ENCODE results near the gene GALNT5. TPM values are rescaled to one million over a fixed set of nuclear protein-coding genes. Genes with fewer than 3 reads are reported as not detected.

The GALNT5 gene
- total RNA-seq, 4 donors from 2014 or later = 6.7 to 11.2 (median 8.6) TPM

DNA sequence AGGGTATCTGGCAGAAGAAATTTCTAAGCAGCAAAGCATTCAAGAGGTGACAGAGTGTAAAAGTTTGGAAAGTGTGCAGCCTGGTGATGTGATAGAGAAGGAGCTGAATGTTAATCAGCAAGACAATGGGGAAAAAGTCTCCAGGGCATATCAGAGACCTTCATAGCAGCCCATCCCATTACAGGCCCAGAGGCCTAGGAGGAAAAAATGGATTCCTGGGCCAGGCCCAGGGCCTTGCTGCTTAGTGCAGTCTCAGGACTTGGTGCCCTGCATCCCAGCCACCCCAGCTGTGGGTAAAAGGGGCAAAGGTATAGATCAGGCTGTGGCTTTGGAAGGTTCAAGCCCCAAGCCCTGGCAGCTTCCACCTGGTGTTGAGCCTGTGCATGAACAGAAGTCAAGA is 104.0 kb downstream of the GALNT5 start:
- peaks cover 0 to 13% (median 0%) of the 10 kb centered on the region in 3 donors for H3K9me3 ChIP-seq
- H3K27ac ChIP-seq = no peak overlapping the region
- no peak for TF ChIP-seq CTCF (IDR thresholded peaks at IDR 0.05)
- no peak for TF ChIP-seq POLR2A (IDR thresholded peaks at IDR 0.05)
- H3K4me3 ChIP-seq = no peak overlapping the region
- no peak for DNase-seq
- no peaks in the 10 kb centered on the region for H3K27me3 ChIP-seq
- intact Hi-C loops (cut with DNase I) = loop anchor here (10.0 kb wide), 1 partner anchor 1997 kb away; no protein-coding TSS in a partner anchor
- H3K36me3 ChIP-seq = no peaks in the 10 kb centered on the region
- no peaks in the 10 kb centered on the region for H3K4me1 ChIP-seq

DNA sequence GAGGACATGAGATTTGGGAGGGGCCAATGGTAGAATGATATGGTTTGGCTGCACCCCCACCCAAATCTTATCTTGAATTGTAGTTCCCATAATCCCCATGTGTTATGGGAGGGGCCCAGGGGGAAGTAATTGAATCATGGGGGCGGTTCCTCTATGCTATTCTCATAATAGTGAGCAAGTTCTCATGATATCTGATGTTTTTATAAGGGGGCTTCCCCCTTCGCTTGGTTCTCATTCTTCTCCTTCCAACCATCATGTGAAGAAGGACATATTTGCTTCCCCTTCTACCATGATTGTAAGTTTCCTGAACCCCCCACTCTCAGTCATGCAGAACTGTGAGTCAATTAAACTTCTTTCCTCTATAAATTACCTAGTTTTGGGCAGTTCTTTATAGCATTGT is 105.1 kb downstream of the GALNT5 start:
- intact Hi-C loops (cut with DNase I) = loop anchor here (10.0 kb wide), 1 partner anchor 1998 kb away; no protein-coding TSS in a partner anchor

DNA sequence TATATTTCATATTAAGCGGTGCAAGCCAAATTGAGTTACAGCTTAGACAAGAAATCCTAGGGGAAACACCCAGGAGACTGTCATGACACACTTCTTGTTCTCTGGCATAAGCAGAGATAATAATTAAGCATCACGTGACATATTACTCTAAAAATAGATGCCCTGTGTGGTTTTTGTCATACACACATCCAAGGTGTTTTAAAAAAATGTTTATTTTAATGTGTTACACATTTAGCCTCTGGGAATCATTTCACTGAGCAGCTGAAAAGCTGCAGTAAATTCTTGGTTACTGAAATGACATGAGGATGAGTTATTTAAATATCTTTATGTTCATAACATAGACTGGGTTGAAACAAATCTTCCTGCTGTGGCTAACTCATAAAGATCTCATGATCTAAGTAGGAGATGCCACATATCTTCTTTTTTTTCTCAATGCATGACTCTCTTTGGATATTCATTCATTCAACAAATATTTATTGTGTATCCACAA is 106.2 kb downstream of the GALNT5 start:
- H3K27ac ChIP-seq = no peak overlapping the region
- DNase-seq = no peak
- intact Hi-C loops (cut with DNase I) = loop anchor here (10.0 kb wide), 1 partner anchor 1999 kb away; no protein-coding TSS in a partner anchor
- 26 to 39% methylated on average over 2 of the region's 2 CpGs for WGBS, 2 donors
- no peaks in the 10 kb centered on the region for H3K4me1 ChIP-seq
- TF ChIP-seq CTCF (IDR thresholded peaks at IDR 0.05) (no peak), POLR2A (IDR thresholded peaks at IDR 0.05) (no peak)
- H3K4me3 ChIP-seq = no peak overlapping the region
- peaks cover 0 to 13% (median 0%) of the 10 kb centered on the region in 3 donors for H3K9me3 ChIP-seq
- no peaks in the 10 kb centered on the region for H3K36me3 ChIP-seq
- no peaks in the 10 kb centered on the region for H3K27me3 ChIP-seq

More for the DNA sequence above, 105.1 kb downstream of the GALNT5 start:
- DNase-seq = no peak
- Histone ChIP-seq H3K36me3 (no peaks in the 10 kb centered on the region), H3K27ac (no peak overlapping the region), H3K9me3 (peaks cover 0 to 13% (median 0%) of the 10 kb centered on the region in 3 donors), H3K4me3 (no peak overlapping the region), H3K27me3 (no peaks in the 10 kb centered on the region), H3K4me1 (no peaks in the 10 kb centered on the region)
- WGBS, 2 donors = 86 to 92% methylated on average over 2 of the region's 2 CpGs
- TF ChIP-seq CTCF (IDR thresholded peaks at IDR 0.05) (no peak), POLR2A (IDR thresholded peaks at IDR 0.05) (no peak)

Other genes with a start within 250 kb of the GALNT5 start
- gene ERMN, start 68.1 kb downstream of the GALNT5 start, total RNA-seq = 1 to 10 TPM in 1 of 4 donors, under 1 TPM in 2, not detected in 1; 0.04 to 1.1 (median 0.19) TPM
- 10 to 100 TPM in 1 of 4 donors, 1 to 10 TPM in 3; 3.2 to 12.4 (median 3.6) TPM for gene CYTIP, start 186.4 kb downstream of the GALNT5 start, total RNA-seq